ENCODE data around the gene LENG1.
"Not testable (repeated sequence)": the region's sequence is repeated elsewhere in the genome, so short reads cannot be mapped to it uniquely, and the experiment has no call there.

LENG1 gene
- long read RNA-seq, donor 1, transcript LENG1-201 (4 exons, 1,542 nt) = major isoform, 9 of 9 reads
- long read RNA-seq, donor 1, partial matches to known transcripts = 0 of 9 reads
- long read RNA-seq, donor 1, other reads (novel, unspliced or antisense) = 0 of 9 reads
- long read RNA-seq, donor 2, transcript LENG1-201 (4 exons, 1,542 nt) = major isoform, 7 of 7 reads
- long read RNA-seq, donor 2, partial matches to known transcripts = 0 of 7 reads
- long read RNA-seq, donor 2, other reads (novel, unspliced or antisense) = 0 of 7 reads
- long read RNA-seq, donor 3, partial matches to known transcripts = 0 of 3 reads
- long read RNA-seq, donor 3, other reads (novel, unspliced or antisense) = 0 of 3 reads
- long read RNA-seq, donor 4, transcript LENG1-201 (4 exons, 1,542 nt) = major isoform, 6 of 6 reads
- long read RNA-seq, donor 4, partial matches to known transcripts = 0 of 6 reads
- long read RNA-seq, donor 4, other reads (novel, unspliced or antisense) = 0 of 6 reads
- long read RNA-seq, donor 5, transcript LENG1-201 (4 exons, 1,542 nt) = major isoform, 9 of 9 reads
- long read RNA-seq, donor 5, partial matches to known transcripts = 0 of 9 reads
- long read RNA-seq, donor 5, other reads (novel, unspliced or antisense) = 0 of 9 reads
- long read RNA-seq, donor 6, transcript LENG1-201 (4 exons, 1,542 nt) = major isoform, 6 of 6 reads
- long read RNA-seq, donor 6, partial matches to known transcripts = 0 of 6 reads
- long read RNA-seq, donor 6, other reads (novel, unspliced or antisense) = 0 of 6 reads
- long read RNA-seq, donor 7, transcript LENG1-201 (4 exons, 1,542 nt) = major isoform, 8 of 14 reads
- long read RNA-seq, donor 7, partial matches to known transcripts = 6 of 14 reads
- long read RNA-seq, donor 7, other reads (novel, unspliced or antisense) = 0 of 14 reads
- long read RNA-seq, donor 8, transcript LENG1-201 (4 exons, 1,542 nt) = major isoform, 5 of 5 reads
- long read RNA-seq, donor 8, partial matches to known transcripts = 0 of 5 reads
- long read RNA-seq, donor 8, other reads (novel, unspliced or antisense) = 0 of 5 reads

DNA sequence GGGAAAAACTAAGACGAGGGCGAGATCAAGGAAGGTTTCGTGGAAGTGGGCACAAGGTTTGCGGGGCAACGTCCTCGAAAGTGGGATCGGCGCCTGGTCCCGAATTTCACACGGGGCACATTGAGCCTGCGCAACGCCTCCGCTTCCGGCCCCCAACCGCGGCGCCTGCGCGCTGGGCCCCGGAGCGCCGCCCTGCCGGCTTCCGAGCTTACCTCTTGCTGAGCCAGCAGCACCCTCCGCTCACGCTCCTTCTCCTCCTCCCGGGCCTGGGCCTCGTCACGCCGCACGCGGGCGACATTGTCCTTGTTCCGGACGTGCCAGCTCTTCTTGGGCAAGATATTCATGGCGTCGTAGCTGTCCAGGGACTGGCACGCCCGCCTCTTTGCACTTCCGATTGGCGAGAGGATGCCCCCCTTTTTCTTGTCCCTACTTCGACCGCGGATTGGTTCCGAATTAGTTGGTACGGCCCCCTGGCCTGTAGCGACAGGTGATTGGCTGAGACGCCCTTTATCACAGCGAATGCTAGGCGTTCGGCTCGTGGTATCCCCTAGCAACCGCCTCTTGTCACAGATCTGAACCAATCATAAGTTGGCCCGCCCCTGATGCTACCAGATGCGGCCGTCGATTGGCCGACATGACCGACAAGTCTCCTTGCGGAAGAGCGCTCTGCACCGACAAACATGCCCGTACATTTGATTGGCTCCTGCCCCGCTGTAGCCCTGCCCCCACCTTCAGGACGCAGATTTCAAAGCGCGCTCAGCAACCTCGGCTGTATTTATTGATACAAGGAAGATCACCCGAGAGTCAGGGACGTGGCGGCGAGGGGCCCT is at the start of gene LENG1:
Gene LENG1 (minus strand): TSS at position 370 of the 830 bp plus-strand sequence. CDS start 26 bp downstream, at position 344.
- peak; percentile 99 for DNase-seq

DNA sequence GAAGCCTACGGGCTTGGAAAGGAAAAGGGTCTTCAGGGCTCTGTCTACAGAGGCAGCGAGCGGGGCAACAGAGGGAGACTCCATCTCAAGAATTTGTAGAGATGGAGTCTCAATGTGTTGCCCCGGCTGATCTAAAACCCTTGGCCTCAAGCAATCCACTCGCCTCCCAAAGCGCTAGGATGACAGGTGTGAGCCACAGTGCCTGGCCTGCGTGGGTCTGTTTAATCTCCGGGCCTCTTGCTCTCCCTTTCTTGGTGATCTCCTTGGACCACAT is 49.2 kb upstream of the LENG1 start:
- DNase-seq = no peak

DNA sequence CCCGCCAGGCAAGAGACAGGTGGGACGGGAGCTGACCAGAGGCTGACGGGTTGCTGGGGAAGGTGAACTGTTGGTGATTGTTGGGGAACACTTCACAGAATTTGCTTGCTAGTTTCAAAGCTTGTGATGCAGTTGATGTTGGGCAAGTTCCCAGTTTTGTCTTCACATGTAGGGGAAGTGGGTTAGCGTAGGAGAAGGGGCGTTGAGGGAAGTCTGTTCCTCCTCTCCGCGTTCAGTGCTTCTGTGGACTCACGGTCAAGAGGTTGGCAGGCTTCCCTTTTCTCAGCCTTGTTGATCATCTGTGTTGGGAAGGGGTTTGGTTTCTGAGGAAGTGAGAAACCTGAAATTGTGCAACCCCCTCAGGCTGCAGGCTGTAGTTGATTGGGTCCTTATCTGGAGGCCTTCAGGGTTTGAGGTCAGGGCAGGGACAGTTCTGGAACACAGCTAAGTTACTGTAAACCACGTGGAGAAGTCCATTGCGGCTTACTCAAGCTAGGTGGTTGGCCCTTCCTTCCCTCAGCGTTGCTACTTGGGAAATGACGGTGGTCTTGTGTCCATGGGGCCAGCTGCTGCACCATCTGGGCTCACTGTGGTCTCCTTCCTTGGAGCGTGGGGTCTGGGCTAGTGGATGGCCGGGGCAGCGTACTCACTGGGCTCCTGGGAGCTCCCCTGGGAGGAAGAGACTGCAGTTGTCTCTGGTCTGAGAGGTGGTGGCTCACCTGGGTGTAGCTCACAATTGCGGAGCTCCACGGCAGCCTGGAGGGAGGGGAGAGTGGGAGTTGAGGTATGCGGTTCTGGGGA is 48.7 kb upstream of the LENG1 start:
- DNase-seq = no peak

DNA sequence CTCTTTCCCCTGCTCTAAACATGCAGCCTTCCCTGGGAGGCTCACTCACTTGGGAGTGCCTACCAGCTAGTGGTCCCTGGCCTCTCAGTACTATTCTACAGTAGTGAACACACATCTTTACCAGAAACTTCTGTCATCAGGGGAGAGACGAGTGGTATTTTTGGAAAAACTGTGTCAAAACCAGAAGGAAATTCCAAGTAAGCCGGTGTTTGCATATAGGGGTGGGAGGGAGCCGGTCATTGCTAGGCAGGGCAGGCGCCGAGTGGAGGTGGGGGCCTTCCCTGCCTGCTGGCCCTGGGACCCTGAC is 48.1 kb upstream of the LENG1 start:
- no peak for DNase-seq

DNA sequence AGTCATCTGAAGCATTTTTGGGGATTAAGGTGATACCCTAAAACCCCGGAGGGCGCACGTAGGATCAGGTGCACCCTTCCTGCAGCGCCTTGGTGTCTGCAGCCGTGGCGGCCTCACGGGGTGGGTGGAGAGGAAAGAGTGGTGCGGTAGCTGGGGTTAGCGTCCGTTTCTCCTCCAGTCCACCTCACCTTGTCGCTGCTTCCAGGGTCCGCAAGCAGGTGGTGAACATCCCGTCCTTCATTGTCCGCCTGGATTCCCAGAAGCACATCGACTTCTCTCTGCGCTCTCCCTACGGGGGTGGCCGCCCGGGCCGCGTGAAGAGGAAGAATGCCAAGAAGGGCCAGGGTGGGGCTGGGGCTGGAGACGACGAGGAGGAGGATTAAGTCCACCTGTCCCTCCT is 47.7 kb upstream of the LENG1 start:
- DNase-seq = not testable (repeated sequence)

DNA sequence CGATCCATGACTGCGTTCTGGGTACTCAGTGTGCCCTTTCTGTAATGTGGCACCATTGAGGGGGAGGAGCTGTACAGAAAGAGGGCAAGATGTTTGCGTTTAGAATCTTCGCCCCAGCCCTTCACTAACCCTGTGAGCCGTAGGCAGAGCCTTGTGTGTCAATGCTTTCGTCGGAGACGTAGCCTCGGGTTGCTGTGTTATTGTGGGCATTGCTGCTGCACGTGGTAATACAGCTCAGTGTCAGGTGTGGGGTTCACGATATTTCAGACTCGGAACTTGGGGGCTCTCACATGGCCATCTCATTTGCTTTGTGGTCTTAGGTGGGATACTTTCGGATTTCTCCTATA is 47.3 kb upstream of the LENG1 start:
- DNase-seq = no peak

GRCh38 chr19:54206030-54206830 is 46.7 kb upstream of the LENG1 start:
- DNase-seq = no peak

- DNase-seq = no peak
Observed at GRCh38 chr19:54204767-54205468, 45.4 kb upstream of the LENG1 start.

DNA sequence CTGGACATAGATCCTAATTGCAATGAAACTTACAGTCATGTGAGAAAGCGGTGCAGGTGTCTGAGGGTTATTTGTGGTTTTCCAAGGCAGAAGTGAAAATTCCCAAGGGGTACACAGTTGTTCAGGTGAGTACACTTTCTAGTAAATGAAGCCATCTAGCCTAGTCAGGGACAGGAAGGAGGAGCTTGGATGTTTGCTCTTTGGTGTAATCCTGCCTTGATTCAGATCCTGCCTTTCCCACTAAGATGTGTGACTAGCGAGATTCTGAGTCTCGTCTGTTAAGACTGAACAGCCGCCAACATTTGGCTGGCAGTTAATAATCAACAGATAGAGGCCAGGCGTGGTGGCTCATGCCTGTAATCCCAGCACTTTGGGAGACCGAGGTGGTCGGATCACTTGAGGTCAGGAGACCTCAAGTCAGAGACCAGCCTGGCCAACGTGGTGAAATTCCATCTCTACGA is 43.7 kb upstream of the LENG1 start:
- no peak for DNase-seq

DNA sequence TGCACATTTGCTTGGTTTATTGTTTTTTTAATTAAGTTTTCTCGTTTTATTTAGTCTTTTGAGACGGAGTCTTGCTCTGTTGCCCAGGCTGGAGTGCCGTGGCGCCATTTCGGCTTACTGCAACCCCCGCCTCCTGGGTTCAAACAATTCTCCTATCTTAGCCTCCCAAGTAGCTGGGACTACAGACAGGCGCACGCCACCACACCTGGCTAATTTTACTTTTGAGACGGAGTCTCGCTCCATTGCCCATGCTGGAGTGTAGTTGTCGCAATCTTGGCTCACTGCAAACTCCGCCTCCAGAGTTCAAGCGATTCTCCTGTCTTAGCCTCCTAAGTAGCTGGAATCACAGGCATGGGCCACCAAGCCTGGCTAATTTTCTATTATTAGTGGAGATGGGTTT is 42.5 kb upstream of the LENG1 start:
- DNase-seq = no peak

- DNase-seq = no peak
Observed at GRCh38 chr19:54201172-54201701, 41.7 kb upstream of the LENG1 start.

GRCh38 chr19:54199401-54199800 is 39.9 kb upstream of the LENG1 start:
- DNase-seq = no peak

- no peak for DNase-seq
Observed at GRCh38 chr19:54197121-54197520, 37.6 kb upstream of the LENG1 start.

DNA sequence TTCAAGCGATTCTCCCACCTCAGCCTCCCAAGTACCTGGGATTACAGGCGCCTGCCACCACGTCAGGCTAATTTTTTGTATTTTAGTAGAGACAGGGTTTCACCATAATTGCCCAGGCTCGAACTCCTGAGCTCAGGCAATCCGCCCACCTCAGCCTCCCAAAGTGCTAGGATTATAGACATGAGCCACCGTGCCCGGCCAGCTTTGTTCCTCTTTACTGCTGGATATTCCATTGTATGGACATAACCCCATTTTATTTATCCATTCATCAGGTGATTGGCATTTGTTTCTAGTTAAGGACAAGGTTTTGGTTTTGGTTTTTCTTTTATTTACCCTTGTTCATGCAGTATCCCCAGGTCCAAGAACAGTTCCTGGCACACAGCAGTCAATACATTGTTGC is 37.0 kb upstream of the LENG1 start:
- no peak for DNase-seq

- not testable (repeated sequence) for DNase-seq
Observed at GRCh38 chr19:54194463-54194862, 34.9 kb upstream of the LENG1 start.

- no peak for DNase-seq
Observed at GRCh38 chr19:54193011-54193410, 33.5 kb upstream of the LENG1 start.

GRCh38 chr19:54191811-54192453 is 32.4 kb upstream of the LENG1 start:
- DNase-seq = no peak

DNA sequence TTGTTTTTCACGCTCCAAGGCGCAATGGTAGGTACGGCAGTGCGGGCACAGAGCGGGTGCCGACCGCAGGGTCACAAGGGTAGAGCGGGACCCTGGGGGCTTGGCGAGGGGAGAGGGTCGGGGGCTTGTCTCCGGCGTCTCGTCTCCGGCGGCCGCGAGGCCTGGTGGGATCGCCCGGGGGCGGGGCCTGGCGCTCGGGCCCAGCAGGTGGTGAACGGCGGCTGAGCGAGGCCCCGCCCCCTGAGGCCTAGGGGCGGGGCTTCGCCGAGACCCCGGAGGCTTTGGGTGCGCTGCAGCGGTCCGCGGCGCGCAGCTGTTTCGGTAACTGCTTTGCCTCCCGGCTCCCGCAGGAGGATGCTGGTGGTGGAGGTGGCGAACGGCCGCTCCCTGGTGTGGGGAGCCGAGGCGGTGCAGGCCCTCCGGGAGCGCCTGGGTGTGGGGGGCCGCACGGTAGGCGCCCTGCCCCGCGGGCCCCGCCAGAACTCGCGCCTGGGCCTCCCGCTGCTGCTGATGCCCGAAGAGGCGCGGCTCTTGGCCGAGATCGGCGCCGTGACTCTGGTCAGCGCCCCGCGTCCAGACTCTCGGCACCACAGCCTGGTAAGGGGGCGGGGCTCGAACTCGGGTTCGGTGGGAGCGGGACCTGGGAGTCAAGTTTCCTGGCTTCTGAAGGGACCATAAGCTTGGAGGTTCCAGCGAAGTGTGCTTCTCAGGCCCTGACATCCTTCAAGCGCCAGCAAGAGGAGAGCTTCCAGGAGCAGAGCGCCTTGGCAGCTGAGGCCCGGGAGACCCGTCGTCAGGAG is 31.7 kb upstream of the LENG1 start, which contains the start of gene TSEN34:
Gene TSEN34 (plus strand): TSS at position 298 of the 800 bp plus-strand sequence. CDS start 57 bp downstream, at position 355.
- DNase-seq = peak; percentile 98

Measured in right kidney (tissue), 9 donors.